HepG2 (cell line): ENCODE measurements around the gene ANO10. TPM values are rescaled to one million over a fixed set of nuclear protein-coding genes. Genes with fewer than 3 reads are reported as not detected.

Experiments used
- ATAC-seq: fragments of 200-7000 bp; cut with Tn5 transposase; 3 replicates; pipeline ENCODE4 v1.9.1; 2020; ENCODE audit warnings: mild to moderate bottlenecking, moderate library complexity
- BruUV-seq: library from RNA; stranded (reverse); fragments of 400-500 nt; replicated peaks from 2 replicates; lab custom pipeline; 2021; lab: Mats Ljungman, UMichigan
- CTCF ChIA-PET: fragments of 300-600 bp; formaldehyde crosslinking; extraction: SDS; loops from one replicate; lab custom pipeline; 2021; ENCODE audit warnings: low total read pairs, inconsistent platforms, low intra/inter-chr PET ratio; lab: Yijun Ruan, JAX
- POLR2A ChIA-PET: fragments of 350-600 bp; sonication (Branson Sonifier 250); formaldehyde crosslinking; loops from one replicate; lab custom pipeline; 2020; ENCODE audit warnings: antibody characterized with exemption, inconsistent platforms; lab: Yijun Ruan, JAX
- DNase-seq: peaks from one replicate; pipeline ENCODE4 v3.0.0-alpha.2; 2015; ENCODE audit warnings: low spot score
- FAIRE-seq: peaks from 3 replicates; lab custom pipeline; 2011; peaks lifted over from hg19 to GRCh38; lab: Jason Lieb, UNC
- H2AFZ ChIP-seq: one replicate; pipeline ENCODE4 v1.6.1; 2011; ENCODE audit warnings: low read length, inconsistent platforms
- H3K27ac ChIP-seq: fragments of 300-600 bp; 3 replicates; pipeline ENCODE4 v1.8.0; 2011; ENCODE audit warnings: mixed run types, mild to moderate bottlenecking, mixed read lengths, low read length, inconsistent platforms; ENCODE audit not compliant: insufficient read depth; ENCODE audit errors: extremely low read length
- H3K27me3 ChIP-seq, 2 experiments: fragments of 200-600 bp in 1 of 2; 2 replicates in 1 of 2; 3 replicates in 1 of 2; pipeline versions ENCODE4 v1.6.0 to v1.8.0; 2011; ENCODE audit warnings: low read length in 2 of 2, mild to moderate bottlenecking in 2 of 2, moderate library complexity in 2 of 2, inconsistent platforms in 1 of 2; ENCODE audit not compliant: insufficient read depth in 2 of 2, control insufficient read depth in 1 of 2
- H3K36me3 ChIP-seq, 2 experiments: fragments of 200-600 bp in 1 of 2; replicated peaks in 1 of 2; 2 replicates in 1 of 2; 3 replicates in 1 of 2; pipeline versions ENCODE4 v1.5.1 to v1.8.0; 2011; ENCODE audit warnings: low read length in 2 of 2, inconsistent platforms in 1 of 2; ENCODE audit not compliant: insufficient read depth in 2 of 2, control insufficient read depth in 1 of 2
- H3K4me1 ChIP-seq: 2 replicates; pipeline ENCODE4 v1.5.1; 2012; ENCODE audit warnings: low read length, inconsistent platforms; ENCODE audit not compliant: insufficient read depth
- H3K4me2 ChIP-seq: 2 replicates; pipeline ENCODE4 v1.6.0; 2011; ENCODE audit warnings: low read depth, low read length, inconsistent platforms
- H3K4me3 ChIP-seq, 3 experiments: fragments of 200-600 bp in 1 of 3; sonication (generic), shearing (Covaris generic) in 1 of 3; replicated peaks in 1 of 3; 2 replicates each; pipeline ENCODE4 v1.5.1; 2011 to 2016; ENCODE audit warnings: low read length in 3 of 3, inconsistent platforms in 2 of 3, low read depth in 2 of 3, mild to moderate bottlenecking in 2 of 3, control low read depth in 1 of 3, mixed read lengths in 1 of 3; ENCODE audit not compliant: insufficient read depth in 1 of 3
- H3K79me2 ChIP-seq: one replicate; pipeline ENCODE4 v1.6.1; 2011; ENCODE audit warnings: low read length, inconsistent platforms; ENCODE audit not compliant: insufficient read depth
- H3K9ac ChIP-seq: 2 replicates; pipeline ENCODE4 v1.6.0; 2011; ENCODE audit warnings: mild to moderate bottlenecking, low read depth, low read length, inconsistent platforms; ENCODE audit not compliant: insufficient read depth
- H3K9me3 ChIP-seq: 2 replicates; pipeline ENCODE4 v1.5.1; 2012; ENCODE audit warnings: mild to moderate bottlenecking, low read length
- H4K20me1 ChIP-seq: 2 replicates; pipeline ENCODE4 v1.6.0; 2011; ENCODE audit warnings: inconsistent platforms, mild to moderate bottlenecking, low read length, moderate library complexity; ENCODE audit not compliant: insufficient read depth
- CBX2 ChIP-seq, 2 experiments: fragments of 200-600 bp in 1 of 2; sonication (generic); formaldehyde crosslinking in 1 of 2; IDR thresholded peaks; 2 replicates each; pipeline versions ENCODE4 v1.7.0 to v1.8.1; 2018 to 2022; ENCODE audit warnings: low read depth in 2 of 2, low read length in 1 of 2, mild to moderate bottlenecking in 1 of 2, missing genetic modification reagents in 1 of 2
- HMG20B ChIP-seq: conservative IDR thresholded peaks from 2 replicates; pipeline ENCODE4 v1.6.1; 2016; ENCODE audit warnings: missing genetic modification reagents, missing compliant biosample characterization
- HNRNPH1 ChIP-seq: fragments of 200-400 bp; formaldehyde crosslinking; optimal IDR thresholded peaks from 2 replicates; pipeline ENCODE3; 2017; ENCODE audit warnings: mild to moderate bottlenecking, low read depth, low read length
- HOXD1 ChIP-seq: sonication (generic); formaldehyde crosslinking; IDR thresholded peaks from 2 replicates; pipeline ENCODE4 v1.5.0; 2020; ENCODE audit warnings: missing genetic modification reagents
- IRF9 ChIP-seq: sonication (generic); formaldehyde crosslinking; IDR thresholded peaks from 2 replicates; pipeline ENCODE4 v1.8.0; 2022; ENCODE audit warnings: missing genetic modification reagents, mild to moderate bottlenecking, borderline replicate concordance
- MEIS2 ChIP-seq: sonication (generic); formaldehyde crosslinking; IDR thresholded peaks from 2 replicates; pipeline ENCODE4 v1.9.0; 2021; ENCODE audit warnings: mild to moderate bottlenecking, missing genetic modification reagents
- PATZ1 ChIP-seq: sonication (generic); formaldehyde crosslinking; IDR thresholded peaks from 2 replicates; pipeline ENCODE4 v1.4.0; 2020; ENCODE audit warnings: missing genetic modification reagents
- POLR2A ChIP-seq, 2 experiments: IDR thresholded peaks; 2 replicates each; pipeline ENCODE4 v1.6.1; 2011; ENCODE audit warnings: low read depth in 2 of 2, low read length in 2 of 2, mild to moderate bottlenecking in 1 of 2, moderate library complexity in 1 of 2; ENCODE audit not compliant: insufficient read depth in 1 of 2
- POLR2AphosphoS2 ChIP-seq: IDR thresholded peaks from 2 replicates; pipeline ENCODE4 v1.6.1; 2011; ENCODE audit warnings: low read depth, low read length, improper control_type of control experiment
- RAD51 ChIP-seq: fragments of 450-650 bp; IDR thresholded peaks from 2 replicates; pipeline ENCODE4 v1.6.1; 2016; ENCODE audit warnings: borderline replicate concordance
- SP4 ChIP-seq: sonication (generic); formaldehyde crosslinking; IDR thresholded peaks from 2 replicates; pipeline ENCODE4 v1.8.1; 2023; ENCODE audit warnings: mild to moderate bottlenecking, missing genetic modification reagents
- SRY ChIP-seq: sonication (generic); formaldehyde crosslinking; IDR thresholded peaks from 2 replicates; pipeline ENCODE4 v1.8.0; 2022; ENCODE audit warnings: mild to moderate bottlenecking, missing genetic modification reagents
- ZNF224 ChIP-seq: sonication (generic); formaldehyde crosslinking; IDR thresholded peaks from 2 replicates; pipeline ENCODE4 v1.5.0; 2020; ENCODE audit warnings: mild to moderate bottlenecking, missing genetic modification reagents
- ZNF350 ChIP-seq: sonication (generic); formaldehyde crosslinking; IDR thresholded peaks from 2 replicates; pipeline ENCODE4 v1.4.0; 2020; ENCODE audit warnings: mild to moderate bottlenecking, low read depth, missing genetic modification reagents, borderline replicate concordance
- ZNF383 ChIP-seq: sonication (generic); formaldehyde crosslinking; IDR thresholded peaks from 2 replicates; pipeline ENCODE4 v1.4.0; 2020; ENCODE audit warnings: missing genetic modification reagents, mild to moderate bottlenecking, borderline replicate concordance
- ZNF503 ChIP-seq: sonication (generic); formaldehyde crosslinking; IDR thresholded peaks from 2 replicates; pipeline ENCODE4 v1.4.0; 2020; ENCODE audit warnings: missing genetic modification reagents
- ZNF7 ChIP-seq: IDR thresholded peaks from 2 replicates; pipeline ENCODE4 v1.6.1; 2016; ENCODE audit warnings: missing biosample characterization, missing genetic modification reagents
- WGBS: methylation state at CpG from one replicate; pipeline ENCODE4 v1.1.6; 2017; ENCODE audit warnings: low lambda C conversion rate; 5-methylcytosine and 5-hydroxymethylcytosine counted together
- in situ Hi-C: cut with HindIII; loops from 2 replicates; pipeline ENCODE4 v1.10.0; 2017; ENCODE audit warnings: low pct_unique_long_range_greater_than_20kb; ENCODE audit not compliant: extremely low pct_ligation_motif_present
- intact Hi-C: fragments of 100-400 bp; cut with micrococcal nuclease; formaldehyde crosslinking; loops from one replicate; pipeline ENCODE4 v1.10.0; 2022; ENCODE audit not compliant: unreplicated experiment
- polyA plus RNA-seq, 8 experiments: library from polyadenylated mRNA; depleted of rRNA in 3 of 8; stranded (reverse) in 7 of 8; unstranded in 1 of 8; fragments of >200 nt; fragmentation: Illumina TruSeq in 4 of 8; extraction: Trizol in 4 of 8; gene quantifications; 2 replicates each; pipeline versions ENCODE4 v1.2.1 to v1.2.3, GENCODE V29; 2011 to 2016; ENCODE audit warnings: low read depth in 4 of 8, missing spikeins in 1 of 8, mixed read lengths in 1 of 8; ENCODE audit not compliant: insufficient read depth in 1 of 8
- total RNA-seq, 5 experiments: library from RNA; depleted of rRNA; stranded (reverse); fragments of >200 nt; fragmentation: Illumina TruSeq; extraction: Trizol; gene quantifications; 2 replicates each; pipeline ENCODE4 v1.2.3, GENCODE V29; 2016; ENCODE audit warnings: low read depth in 1 of 5

ANO10 gene
- total and polyA plus RNA-seq, 2 of the 13 experiments (the other 11 are each of a cell fraction or from before 2014, with no cell fraction given): 10.4 to 13.1 TPM

- H3K27ac ChIP-seq: no peak overlapping the region
- DNase-seq (no peak), ATAC-seq (no peak), FAIRE-seq (no peak)
- no peak overlapping the region for H3K9ac ChIP-seq
- no peaks in the 10 kb centered on the region for H3K79me2 ChIP-seq
- no peak overlapping the region for H2AFZ ChIP-seq
- no peaks in the 10 kb centered on the region for H3K4me1 ChIP-seq
- intact Hi-C loops (no loop called here), in situ Hi-C loops (no loop called here)
- H4K20me1 ChIP-seq: no peaks in the 10 kb centered on the region
- ChIA-PET POLR2A (no interaction called here), CTCF (no interaction called here)
- H3K4me3 ChIP-seq: no peak overlapping the region
- TF ChIP-seq ZNF383 (CRISPR knock-in tag) (no peak), CBX2 (IDR thresholded peaks at IDR 0.05; ENCODE audit: low read depth, low read length) (no peak), CBX2 (CRISPR knock-in tag; IDR thresholded peaks at IDR 0.05; ENCODE audit: low read depth) (no peak), POLR2A (IDR thresholded peaks at IDR 0.05; ENCODE audit: insufficient read depth in 1 of 2, low read depth in 2 of 2, low read length in 2 of 2) (no peak), RAD51 (no peak), POLR2AphosphoS2 (no peak), SRY (CRISPR knock-in tag) (no peak), ZNF503 (CRISPR knock-in tag) (no peak), SP4 (CRISPR knock-in tag) (no peak), ZNF224 (CRISPR knock-in tag) (no peak), ZNF7 (CRISPR knock-in tag) (no peak), HOXD1 (CRISPR knock-in tag) (no peak), PATZ1 (CRISPR knock-in tag) (no peak), IRF9 (CRISPR knock-in tag) (no peak), HMG20B (CRISPR knock-in tag) (no peak), HNRNPH1 (no peak), ZNF350 (no peak), MEIS2 (no peak)
- no peak overlapping the region for H3K4me2 ChIP-seq
- H3K27me3 ChIP-seq: no peaks in the 10 kb centered on the region
- whole genome bisulfite sequencing: 87% methylated on average over 6 of the region's 6 CpGs
- BruUV-seq: no TSS peak
- H3K9me3 ChIP-seq: no peaks in the 10 kb centered on the region
- no peaks in the 10 kb centered on the region; a peak in 1 of 5 replicates for H3K36me3 ChIP-seq
Measured at GRCh38 chr3:43580181-43580580, 41.6 kb downstream of the ANO10 start.
